MM.1S (cell line): ENCODE data around the gene ITIH3.

Source experiments
- DNase-seq: peaks from one replicate; pipeline ENCODE4 v3.0.0-alpha.2; 2015
- H2AFZ ChIP-seq: fragments of 300-600 bp; sonication (generic); 2 replicates; pipeline ENCODE4 v1.6.0; 2016; ENCODE audit warnings: antibody characterized with exemption, low read length
- H3F3A ChIP-seq: fragments of 300-600 bp; sonication (generic); 2 replicates; pipeline ENCODE4 v1.6.1; 2016; ENCODE audit warnings: mild to moderate bottlenecking, antibody characterized with exemption, low read length, moderate library complexity, mixed read lengths; ENCODE audit not compliant: insufficient read depth
- H3K27ac ChIP-seq: fragments of 300-600 bp; sonication (generic); 2 replicates; pipeline ENCODE4 v1.5.1; 2016; ENCODE audit warnings: mild to moderate bottlenecking, low read length
- H3K27me3 ChIP-seq: fragments of 300-600 bp; sonication (generic); replicated peaks from 2 replicates; pipeline ENCODE4 v1.6.0; 2016; ENCODE audit warnings: low read length; ENCODE audit not compliant: insufficient read depth
- H3K36me3 ChIP-seq: fragments of 300-600 bp; sonication (generic); replicated peaks from 2 replicates; pipeline ENCODE4 v1.6.1; 2016; ENCODE audit warnings: mild to moderate bottlenecking, low read length, mixed read lengths; ENCODE audit not compliant: insufficient read depth
- H3K4me1 ChIP-seq: fragments of 300-600 bp; sonication (generic); 2 replicates; pipeline ENCODE4 v1.6.1; 2016; ENCODE audit warnings: low read length, mixed read lengths
- H3K4me2 ChIP-seq: fragments of 300-600 bp; sonication (generic); 2 replicates; pipeline ENCODE4 v1.6.0; 2016; ENCODE audit warnings: low read depth, low read length
- H3K4me3 ChIP-seq: fragments of 300-600 bp; sonication (generic); 2 replicates; pipeline ENCODE4 v1.5.1; 2016; ENCODE audit warnings: low read length, mixed read lengths
- H3K79me2 ChIP-seq: fragments of 300-600 bp; sonication (generic); 2 replicates; pipeline ENCODE4 v1.6.1; 2016; ENCODE audit warnings: mixed run types, low read length, mixed read lengths
- H3K9ac ChIP-seq: fragments of 300-600 bp; sonication (generic); 2 replicates; pipeline ENCODE4 v1.6.1; 2016; ENCODE audit warnings: low read length, mixed read lengths
- H3K9me2 ChIP-seq: fragments of 300-600 bp; sonication (generic); replicated peaks from 2 replicates; pipeline ENCODE4 v1.6.1; 2016; ENCODE audit warnings: mild to moderate bottlenecking, low read length, mixed read lengths; ENCODE audit not compliant: insufficient read depth
- H3K9me3 ChIP-seq: fragments of 300-600 bp; sonication (generic); replicated peaks from 2 replicates; pipeline ENCODE4 v1.6.1; 2016; ENCODE audit warnings: mild to moderate bottlenecking, low read length, mixed read lengths; ENCODE audit not compliant: insufficient read depth
- H4K20me1 ChIP-seq: fragments of 300-600 bp; sonication (generic); 2 replicates; pipeline ENCODE4 v1.6.1; 2016; ENCODE audit warnings: mild to moderate bottlenecking, low read length, moderate library complexity, mixed read lengths; ENCODE audit not compliant: insufficient read depth
- CTCF ChIP-seq: fragments of 300-600 bp; sonication (generic); IDR thresholded peaks from 2 replicates; pipeline ENCODE4 v1.5.1; 2016; ENCODE audit warnings: antibody characterized with exemption, low read length, mixed read lengths
- EZH2 ChIP-seq: fragments of 300-600 bp; sonication (generic); optimal IDR thresholded peaks from 2 replicates; pipeline ENCODE3; 2017; ENCODE audit warnings: low read depth, mild to moderate bottlenecking, antibody characterized with exemption, low read length, mixed read lengths
- EZH2phosphoT487 ChIP-seq: fragments of 300-600 bp; sonication (generic); IDR thresholded peaks from 2 replicates; pipeline ENCODE4 v1.6.1; 2018; ENCODE audit warnings: antibody characterized with exemption, low read length

Gene ITIH3

GRCh38 chr3:52829906-52830463 is 35.4 kb downstream of the ITIH3 start:
- H3K4me1 ChIP-seq = no peaks in the 10 kb centered on the region
- H3K27me3 ChIP-seq = no peaks in the 10 kb centered on the region
- H3K4me2 ChIP-seq = no peak overlapping the region
- H3K36me3 ChIP-seq = no peaks in the 10 kb centered on the region
- H3K9ac ChIP-seq = no peak overlapping the region
- H3K79me2 ChIP-seq = no peaks in the 10 kb centered on the region
- no peaks in the 10 kb centered on the region for H3K9me3 ChIP-seq
- no peak for TF ChIP-seq EZH2phosphoT487
- no peak for TF ChIP-seq CTCF
- TF ChIP-seq EZH2 = no peak
- no peak overlapping the region for H2AFZ ChIP-seq
- no peaks in the 10 kb centered on the region for H3K9me2 ChIP-seq
- no peaks in the 10 kb centered on the region for H3F3A ChIP-seq
- H3K27ac ChIP-seq = no peak overlapping the region
- H3K4me3 ChIP-seq = no peak overlapping the region
- no peak for DNase-seq
- no peaks in the 10 kb centered on the region for H4K20me1 ChIP-seq

- Histone ChIP-seq H3K27me3 (no peaks in the 10 kb centered on the region), H3K9ac (no peak within 1 kb of the TSS), H3K4me2 (no peak within 1 kb of the TSS), H3K36me3 (no peaks in the 10 kb centered on the region), H3K4me1 (no peaks in the 10 kb centered on the region), H3K79me2 (no peaks in the 10 kb centered on the region), H2AFZ (no peak within 1 kb of the TSS), H3K9me2 (no peaks in the 10 kb centered on the region), H4K20me1 (no peaks in the 10 kb centered on the region), H3K4me3 (no peak within 1 kb of the TSS), H3K9me3 (no peaks in the 10 kb centered on the region), H3K27ac (no peak within 1 kb of the TSS), H3F3A (no peaks in the 10 kb centered on the region)
- TF ChIP-seq EZH2phosphoT487 (no peak), EZH2 (no peak), CTCF (no peak)
- no peak for DNase-seq
Observed at GRCh38 chr3:52830535-52831258, 36.1 kb downstream of the ITIH3 start, which contains the start of gene ITIH4. TSS of gene ITIH4 (minus strand) at chr3:52830672. CDS start at chr3:52830642, 30 bp downstream.

GRCh38 chr3:52831500-52832301 is 37.1 kb downstream of the ITIH3 start:
- Histone ChIP-seq H3K4me1 (no peaks in the 10 kb centered on the region), H3K4me3 (no peak overlapping the region), H3K27me3 (no peaks in the 10 kb centered on the region), H3K9me3 (no peaks in the 10 kb centered on the region), H3K9me2 (no peaks in the 10 kb centered on the region), H3K79me2 (no peaks in the 10 kb centered on the region), H4K20me1 (no peaks in the 10 kb centered on the region), H3K36me3 (no peaks in the 10 kb centered on the region), H3F3A (no peaks in the 10 kb centered on the region), H3K27ac (no peak overlapping the region), H2AFZ (no peak overlapping the region), H3K4me2 (no peak overlapping the region), H3K9ac (no peak overlapping the region)
- TF ChIP-seq EZH2 (no peak), CTCF (no peak), EZH2phosphoT487 (no peak)
- no peak for DNase-seq
